ENCODE measurements around the gene SAMD5.
"Not testable (repeated sequence)": the region's sequence is repeated elsewhere in the genome, so short reads cannot be mapped to it uniquely, and the experiment has no call there.

The SAMD5 gene

DNA sequence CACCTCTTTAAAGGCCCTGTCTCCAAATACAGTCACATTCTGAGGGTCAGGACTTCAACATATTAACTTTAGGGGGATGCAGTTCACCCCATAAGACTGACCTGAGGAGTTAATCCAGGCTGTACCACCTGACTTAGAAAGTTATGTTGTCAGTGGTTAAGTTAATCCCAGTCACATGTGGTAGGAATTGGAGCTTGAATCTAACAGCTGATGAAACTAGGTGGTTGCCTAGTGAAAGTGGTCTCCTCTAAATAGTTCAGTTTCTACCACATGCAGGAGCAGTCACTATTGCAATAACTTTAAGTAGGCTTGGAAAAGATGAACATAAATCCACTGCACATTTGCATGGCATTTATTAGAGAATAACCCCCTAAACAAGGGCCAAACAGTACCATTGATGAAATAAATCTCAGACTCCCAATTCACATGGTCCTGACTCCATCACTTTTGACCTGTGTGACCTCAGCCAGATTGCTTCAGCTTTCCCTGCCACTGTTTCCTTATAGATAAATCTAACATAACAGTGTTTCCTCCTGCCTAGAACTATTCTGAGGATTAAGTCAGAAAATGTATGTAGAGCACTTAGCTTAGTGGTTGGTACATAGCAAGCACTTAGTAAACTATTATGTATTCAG, 20.1 kb downstream of the SAMD5 start:
- no peak for DNase-seq (ENCODE audit: low spot score)

DNA sequence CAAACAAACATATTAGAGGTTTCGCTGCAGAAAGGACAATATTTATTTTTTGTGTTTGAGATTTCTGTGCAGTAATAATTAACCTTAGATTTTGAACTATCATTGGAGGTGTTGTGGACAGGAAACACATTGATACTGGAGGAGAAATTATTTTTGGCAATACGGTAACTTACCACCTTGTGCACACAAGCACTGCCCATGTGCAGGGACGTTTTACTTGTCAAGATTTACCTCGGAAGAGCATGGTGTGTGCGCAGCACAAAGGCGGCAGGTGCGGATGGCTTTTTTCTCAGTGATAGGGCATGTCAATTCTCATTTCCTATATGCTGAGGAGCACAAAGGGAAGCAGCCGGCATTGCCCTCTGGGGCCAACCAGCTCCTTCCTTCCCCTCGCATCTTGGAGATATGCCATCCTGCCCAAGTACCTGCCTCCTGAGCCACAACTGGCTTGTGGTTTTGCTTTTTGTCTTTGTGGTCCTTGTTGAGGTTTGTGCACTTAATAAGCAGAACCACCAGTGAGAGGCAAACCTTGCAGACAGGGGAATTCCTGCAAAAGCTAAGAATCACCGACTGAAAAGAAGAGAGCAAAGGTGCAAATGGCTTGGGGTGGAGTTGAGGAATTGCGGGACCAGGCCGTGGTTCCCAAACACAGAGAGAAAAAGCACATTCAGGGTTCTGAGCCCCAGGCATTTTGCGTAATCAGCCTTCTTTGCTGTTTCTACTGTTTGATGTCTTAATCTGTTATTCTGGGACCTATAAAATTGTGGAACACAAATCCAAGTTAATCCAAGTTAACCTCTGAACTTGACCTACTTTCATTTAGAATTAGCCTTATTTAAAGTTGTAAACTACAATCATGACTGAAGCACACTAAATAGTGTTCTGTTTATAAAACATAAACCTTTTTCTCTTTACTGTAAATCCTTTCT, 21.9 kb downstream of the SAMD5 start:
- no peak for DNase-seq (ENCODE audit: low spot score)

DNA sequence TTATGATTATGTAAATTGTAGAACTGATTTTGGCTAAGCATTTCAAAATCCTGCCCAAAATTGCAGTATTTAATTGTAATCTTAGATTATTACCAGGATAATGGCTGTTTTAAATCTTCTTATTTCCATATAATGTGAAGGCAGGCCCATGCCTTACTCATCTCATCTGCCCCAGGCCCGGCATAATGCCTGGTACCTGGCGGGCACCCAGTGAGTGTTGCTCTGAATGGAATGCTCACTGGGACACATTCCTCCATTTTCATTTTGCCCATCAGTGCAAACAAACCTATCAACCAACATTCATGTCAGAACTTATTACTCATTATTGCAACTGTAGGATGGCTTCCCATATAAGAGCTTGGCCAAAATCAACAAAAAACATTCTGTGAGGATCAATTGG, 22.8 kb downstream of the SAMD5 start:
- DNase-seq (ENCODE audit: low spot score) = no peak

DNA sequence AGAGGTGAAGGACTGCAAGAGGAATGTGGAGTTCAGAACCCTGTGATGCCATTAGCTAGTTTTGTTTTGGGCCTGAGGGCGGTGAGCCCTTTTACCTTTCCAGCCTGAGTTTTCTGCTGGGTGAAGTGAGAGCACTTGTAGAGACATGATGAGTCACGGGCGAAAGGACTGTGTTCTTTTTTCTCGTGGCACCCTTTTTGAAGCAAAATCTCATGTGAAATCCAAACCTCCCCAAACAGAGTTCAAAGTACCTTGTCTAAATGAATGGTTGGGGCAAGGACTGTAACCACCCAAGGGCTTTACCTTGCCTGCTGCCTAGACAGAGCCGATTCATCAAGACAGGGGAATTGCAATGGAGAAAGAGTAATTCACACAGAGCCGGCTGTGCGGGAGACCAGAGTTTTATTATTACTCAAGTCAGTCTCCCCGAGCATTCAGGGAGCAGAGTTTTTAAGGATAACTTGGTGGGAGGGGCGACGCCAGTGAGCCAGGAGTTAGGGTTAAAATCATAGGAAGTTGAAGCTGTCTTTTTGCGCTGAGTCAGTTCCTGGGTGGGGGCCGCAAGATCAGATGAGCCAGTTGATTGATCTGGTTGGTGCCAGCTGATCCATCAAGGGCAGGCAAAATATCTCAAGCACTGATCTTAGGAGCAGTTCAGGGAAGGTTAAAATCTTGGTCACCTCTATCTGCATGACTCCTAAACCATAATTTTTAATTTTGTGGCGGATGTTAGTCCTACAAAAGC, 25.8 kb downstream of the SAMD5 start:
- DNase-seq (ENCODE audit: low spot score) = no peak

DNA sequence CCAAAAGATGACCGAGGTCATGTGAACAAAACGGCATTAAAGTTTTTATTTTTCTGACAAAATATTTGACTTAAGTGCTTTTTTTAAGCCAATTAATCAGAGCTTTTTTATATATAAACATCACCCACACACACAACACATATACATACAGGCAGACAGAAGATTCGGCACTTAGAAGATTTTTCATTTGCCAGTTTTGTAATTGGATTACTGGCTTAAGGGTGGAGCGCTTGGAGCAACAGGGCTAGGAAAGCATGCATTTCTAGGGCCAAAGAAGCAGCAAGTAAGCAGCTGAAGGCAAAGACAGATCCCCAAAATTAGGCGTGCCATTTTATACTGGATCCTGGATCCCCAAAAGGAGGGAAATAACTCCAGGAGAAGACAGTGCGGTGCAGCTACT, 30.3 kb downstream of the SAMD5 start:
- no peak for DNase-seq (ENCODE audit: low spot score)

DNA sequence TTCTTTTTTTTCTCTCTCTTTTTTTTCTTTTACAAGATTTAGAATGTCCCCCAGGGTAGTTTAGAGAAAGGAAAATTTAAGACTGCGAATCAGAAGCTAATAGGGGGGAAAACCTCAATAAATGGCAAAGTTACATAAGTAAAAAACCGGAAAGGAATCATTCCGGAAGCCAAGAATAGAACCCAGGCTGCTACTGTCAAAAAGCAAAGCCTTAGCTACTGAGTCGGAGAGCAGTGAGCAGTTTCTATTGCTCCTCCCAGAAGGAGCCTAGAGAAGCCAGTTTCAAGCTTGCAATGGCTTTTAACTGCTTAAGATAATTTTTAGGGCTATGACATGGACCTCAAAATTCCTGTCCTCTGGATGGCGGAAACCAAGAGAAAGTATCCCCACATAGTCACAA, 31.6 kb downstream of the SAMD5 start:
- DNase-seq (ENCODE audit: low spot score) = no peak

DNA sequence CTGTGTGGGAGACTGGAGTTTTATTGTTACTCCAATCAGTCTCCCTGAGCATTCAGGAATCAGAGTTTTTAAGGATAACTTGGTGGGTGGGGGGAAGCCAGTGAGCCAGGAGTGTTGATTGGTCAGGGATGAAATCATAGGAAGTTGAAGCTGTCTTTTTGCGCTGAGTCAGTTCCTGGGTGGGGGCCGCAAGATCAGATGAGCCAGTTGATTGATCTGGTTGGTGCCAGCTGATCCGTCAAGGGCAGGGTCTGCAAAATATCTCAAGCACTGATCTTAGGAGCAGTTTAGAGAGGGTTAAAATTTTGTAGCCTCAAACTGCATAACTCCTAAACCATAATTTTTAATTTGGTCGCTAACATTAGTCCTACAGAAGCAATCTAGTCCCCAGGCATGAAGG, 33.9 kb downstream of the SAMD5 start:
- not testable (repeated sequence) for DNase-seq (ENCODE audit: low spot score)

DNA sequence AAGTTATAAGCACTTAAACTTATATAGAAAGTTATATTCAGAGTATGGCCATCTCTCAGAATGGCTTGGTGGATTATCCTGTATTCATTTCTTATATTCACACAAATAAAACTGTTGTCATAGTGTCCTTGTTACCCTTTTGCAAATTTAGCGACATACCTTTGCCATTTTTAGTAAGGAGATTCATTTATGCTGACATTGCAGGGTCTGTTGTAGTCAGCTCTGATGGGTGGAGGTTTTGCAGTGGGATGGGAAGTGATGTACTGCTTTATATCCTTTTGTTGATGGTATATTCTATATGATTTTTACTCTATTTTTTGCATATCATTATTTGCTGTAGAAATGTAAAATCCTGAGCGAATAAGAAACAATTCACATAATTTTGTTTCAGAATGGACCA, 35.9 kb downstream of the SAMD5 start:
- DNase-seq (ENCODE audit: low spot score) = no peak

DNA sequence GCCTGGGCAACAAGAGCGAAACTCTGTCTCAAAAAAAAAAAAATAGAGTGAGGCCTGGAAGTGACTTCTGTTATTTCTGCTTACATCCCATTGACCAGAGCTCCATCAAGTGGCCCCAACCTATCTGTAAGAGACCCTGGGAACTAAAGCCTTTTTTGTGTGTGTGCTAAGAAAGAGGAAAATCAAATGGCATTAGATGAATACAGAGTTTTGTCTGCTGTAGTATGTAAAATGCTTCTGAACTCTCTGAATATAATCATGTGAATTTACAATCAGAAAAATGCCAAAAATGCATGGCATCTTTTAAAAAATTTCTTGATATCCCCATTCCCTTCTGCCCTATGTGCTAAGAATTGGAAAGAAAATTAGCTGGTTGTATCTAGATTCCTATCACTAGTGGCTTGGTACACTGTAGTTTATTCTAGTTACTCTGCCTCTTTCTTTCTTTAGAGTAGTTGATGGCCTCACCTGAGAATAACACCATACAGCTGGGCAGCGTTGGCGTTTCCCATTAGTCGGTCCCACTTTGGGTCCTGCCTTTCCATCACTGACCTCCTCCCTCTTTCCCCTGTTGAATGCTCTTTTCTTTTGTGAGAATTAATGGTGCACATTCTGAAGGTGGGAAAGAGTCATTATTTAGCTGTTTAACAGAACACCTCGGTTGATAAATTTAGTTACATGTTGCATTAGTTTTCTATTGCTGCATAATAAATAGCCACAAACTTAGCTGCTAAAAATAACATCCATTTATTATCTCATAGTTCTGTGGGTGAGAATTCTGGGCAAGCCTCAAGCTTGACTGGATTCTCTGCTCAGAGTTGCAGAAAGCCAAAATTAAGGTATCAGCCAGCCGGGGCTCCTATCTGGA, 38.2 kb downstream of the SAMD5 start:
- DNase-seq (ENCODE audit: low spot score) = no peak

DNA sequence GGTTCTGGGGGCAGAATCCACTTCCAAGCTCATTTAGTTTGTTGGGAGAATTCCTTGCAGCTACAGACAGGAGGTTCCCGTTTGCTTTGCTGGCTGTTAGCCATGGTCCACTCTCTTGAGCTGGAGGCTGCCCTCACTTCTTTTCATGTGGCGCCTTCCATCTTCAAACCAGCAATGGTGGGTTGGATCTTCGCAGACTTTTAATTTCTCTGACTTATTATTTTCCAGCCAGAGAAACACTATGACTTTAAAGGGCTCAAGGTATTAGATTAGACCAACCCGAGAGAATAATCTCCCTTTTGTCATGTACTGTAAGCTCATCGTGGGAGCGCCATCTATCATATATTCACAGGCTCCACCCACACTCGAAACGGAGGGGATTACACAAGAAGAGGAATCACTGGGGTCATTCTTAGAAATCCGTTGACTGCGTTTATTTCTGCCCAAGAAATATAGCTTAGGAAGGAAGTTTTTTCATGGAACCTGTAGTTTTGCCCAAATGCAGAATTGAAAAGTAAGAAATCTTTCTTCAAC, 38.9 kb downstream of the SAMD5 start:
- no peak for DNase-seq (ENCODE audit: low spot score)

DNA sequence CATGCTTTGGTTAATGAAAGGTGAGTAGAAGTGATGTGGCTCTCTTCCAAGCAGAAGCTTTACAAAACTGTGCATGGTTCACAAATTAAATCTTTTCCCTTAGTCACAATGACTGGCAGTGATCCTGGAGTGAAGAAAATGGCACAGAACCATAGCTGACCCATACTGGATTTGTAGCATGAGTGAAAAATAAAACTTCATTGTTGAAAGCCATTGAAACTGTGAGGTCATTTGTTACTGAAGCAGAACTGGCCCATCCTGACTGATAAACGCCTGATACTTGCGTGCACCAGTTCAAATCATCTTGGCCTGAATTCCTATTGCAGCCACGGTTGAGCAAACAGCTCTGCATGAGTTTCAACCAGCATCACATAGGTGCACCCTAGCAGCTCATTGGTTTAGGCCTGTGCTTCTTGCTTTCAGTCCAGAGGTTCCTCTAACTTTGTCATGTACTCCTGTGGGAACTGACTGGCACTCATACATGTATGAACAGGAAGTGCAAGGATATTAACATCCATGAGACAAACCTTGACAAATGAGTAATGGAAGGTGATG, 40.5 kb downstream of the SAMD5 start:
- no peak for DNase-seq (ENCODE audit: low spot score)

DNA sequence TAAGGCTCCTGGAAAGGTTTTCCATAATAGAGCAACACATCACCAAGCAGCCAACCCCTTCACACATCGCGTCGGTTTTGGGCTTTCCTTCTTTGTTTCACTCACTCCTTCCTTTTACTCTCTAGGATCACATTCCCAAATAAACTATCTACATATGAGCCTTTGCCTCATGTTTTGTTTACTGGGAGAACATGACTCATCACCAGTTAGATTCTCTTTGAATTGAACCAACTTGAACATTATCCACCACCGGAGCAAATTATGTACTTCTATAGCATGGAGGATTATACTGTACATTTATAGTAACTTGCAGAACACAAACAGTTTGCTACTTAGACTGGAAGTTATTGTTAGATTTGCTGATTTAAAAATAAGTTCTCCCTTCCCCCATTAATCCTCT, 41.0 kb downstream of the SAMD5 start:
- DNase-seq (ENCODE audit: low spot score) = no peak

DNA sequence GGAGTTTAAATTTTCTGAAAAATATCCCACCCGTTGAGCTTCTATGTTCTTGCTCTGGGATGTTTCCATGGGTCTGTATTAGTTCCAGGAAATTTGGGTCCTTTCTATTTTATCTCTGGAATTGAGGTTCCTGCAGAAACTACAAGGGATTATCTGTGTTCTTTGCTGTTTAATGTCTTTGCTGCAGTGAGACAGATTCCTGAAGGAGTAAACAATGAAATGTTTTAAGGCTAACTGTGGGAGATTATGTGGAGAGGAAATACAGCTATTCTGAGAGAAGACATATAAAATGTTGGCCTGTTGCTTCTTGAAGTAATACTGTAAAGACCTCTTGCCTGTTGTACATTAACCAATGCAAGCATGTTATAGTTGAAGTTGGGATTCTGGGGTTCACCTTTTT, 43.5 kb downstream of the SAMD5 start:
- DNase-seq (ENCODE audit: low spot score) = no peak

DNA sequence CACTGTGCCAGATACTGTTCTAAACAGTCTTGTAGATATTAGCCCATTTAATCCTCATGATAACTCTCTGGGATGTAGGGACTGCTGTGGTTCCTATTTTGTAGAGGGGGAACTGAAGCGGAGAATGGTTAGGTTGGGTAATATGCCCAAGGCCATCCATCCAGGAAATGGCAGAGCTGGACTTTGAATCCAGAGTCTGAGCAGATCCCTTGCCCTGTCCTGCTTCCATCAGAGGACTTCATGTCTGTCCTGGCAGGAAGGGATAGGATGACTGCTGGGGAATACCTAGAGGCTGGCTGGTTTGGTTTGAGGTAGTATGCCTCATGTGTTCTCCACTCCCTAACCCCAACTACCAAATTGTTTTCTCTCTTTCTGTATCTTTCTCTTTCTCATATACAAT, 44.6 kb downstream of the SAMD5 start:
- no peak for DNase-seq (ENCODE audit: low spot score)

DNA sequence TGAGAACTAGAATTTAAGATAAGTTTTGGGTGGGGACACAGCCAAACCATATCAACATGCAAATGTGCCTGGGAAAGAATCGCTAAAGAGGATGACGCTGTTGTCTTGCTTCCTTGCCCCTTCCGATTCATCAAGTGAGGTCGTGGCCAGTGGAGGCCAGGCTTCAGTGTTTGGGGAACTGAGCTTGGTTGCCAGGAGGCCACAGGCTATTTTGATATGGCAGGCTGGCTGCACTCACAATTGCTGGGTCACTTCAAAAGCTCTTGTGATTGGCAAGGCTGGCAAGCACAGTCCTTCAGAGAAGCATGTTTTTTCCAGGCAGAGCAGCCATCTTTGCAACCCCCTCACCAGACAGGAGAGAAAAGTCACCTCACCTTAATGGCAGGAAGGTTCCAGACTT, 45.8 kb downstream of the SAMD5 start:
- DNase-seq (ENCODE audit: low spot score) = no peak

DNA sequence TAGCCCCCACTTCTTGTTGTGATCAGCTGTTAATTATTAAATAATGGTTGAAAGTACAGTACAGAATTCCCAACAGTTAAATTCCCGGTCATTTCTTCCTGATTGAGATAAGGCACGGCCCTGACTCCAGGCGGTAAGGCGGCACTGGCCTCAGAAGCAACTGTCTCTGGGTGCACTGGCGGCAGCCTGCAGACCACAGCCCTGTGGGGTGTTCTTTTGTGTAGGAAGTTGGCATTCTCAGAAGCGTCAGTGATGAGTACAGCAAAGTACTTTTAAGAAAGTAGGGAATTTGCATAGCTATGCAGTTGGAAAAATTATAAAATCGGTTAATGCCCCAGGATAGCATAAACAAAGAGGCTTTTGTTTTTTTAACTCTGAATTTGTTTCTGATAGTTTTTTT, 50.5 kb downstream of the SAMD5 start:
- no peak for DNase-seq (ENCODE audit: low spot score)

DNA sequence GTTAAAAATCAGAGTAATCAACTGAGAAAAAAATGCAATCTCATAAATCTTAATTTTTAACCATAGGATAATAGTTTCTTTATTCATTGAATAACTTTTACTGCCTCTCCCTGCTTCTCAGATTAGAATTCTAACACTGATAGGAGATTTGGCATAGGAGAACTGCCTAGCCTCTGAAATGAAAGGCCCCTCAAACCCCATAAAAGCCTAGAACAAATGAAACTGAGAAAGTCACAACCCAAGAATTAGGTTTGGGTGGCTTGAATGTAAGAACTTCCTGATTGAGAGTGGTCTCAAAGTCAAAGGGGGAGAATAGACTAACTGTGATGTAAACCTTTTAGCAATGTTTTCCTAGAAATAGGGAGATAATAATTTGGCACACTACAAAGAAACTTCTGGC, 52.2 kb downstream of the SAMD5 start:
- no peak for DNase-seq (ENCODE audit: low spot score)

DNA sequence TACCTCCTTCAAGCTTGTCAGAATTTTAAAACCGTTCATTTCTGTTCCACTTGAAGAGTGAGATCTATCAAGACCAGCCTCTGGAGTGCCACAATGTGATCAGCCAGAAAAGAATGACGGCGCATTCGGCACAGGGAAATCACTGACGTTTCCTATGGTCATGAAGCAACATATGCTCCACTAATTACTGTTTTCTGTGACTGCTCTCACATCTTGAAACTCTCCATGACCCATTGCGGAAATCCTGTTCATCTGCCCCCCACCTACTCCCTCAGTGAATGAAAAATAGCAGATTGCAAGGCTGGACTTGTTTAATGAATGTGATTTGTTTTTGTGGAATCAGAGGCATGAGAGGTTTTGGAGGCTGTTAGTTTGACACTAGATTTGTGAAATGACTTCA, 53.2 kb downstream of the SAMD5 start:
- no peak for DNase-seq (ENCODE audit: low spot score)

DNA sequence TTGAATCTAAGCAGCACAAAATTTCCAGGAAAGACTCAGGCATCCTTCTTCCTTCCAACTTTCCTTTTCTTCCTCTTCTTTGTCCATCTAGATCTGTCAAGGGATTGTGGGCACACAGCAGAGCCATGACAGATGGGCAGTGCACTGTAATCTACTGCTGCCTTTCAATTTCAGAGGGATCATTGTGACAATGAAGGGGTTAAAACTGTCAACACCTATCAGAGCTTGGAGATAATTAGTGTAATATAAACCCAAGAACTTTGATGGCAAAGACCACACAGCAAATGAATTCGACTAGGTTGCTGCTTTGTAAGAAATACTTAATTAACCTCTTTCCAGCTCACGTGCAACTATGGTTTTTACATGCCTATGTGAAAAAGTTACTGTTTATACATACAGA, 55.0 kb downstream of the SAMD5 start:
- DNase-seq (ENCODE audit: low spot score) = no peak

DNA sequence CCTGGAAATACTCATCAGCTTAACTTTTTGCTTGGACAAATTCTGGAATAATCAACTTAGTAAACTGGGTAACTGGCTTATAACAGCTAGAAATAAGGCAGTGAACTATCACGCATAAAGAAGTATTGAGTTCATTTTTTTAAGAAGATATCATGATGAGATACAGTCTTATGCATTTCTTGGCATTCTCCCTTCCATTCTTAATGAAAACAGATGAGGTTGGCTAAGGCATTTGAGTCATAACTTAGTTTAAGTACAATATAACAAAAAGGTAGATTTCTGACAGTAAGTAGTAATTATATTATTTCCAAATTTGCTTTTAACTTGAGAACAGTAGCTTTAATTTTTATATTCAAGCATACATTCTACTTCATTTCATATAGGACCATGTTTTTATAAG, 56.1 kb downstream of the SAMD5 start:
- no peak for DNase-seq (ENCODE audit: low spot score)

DNA sequence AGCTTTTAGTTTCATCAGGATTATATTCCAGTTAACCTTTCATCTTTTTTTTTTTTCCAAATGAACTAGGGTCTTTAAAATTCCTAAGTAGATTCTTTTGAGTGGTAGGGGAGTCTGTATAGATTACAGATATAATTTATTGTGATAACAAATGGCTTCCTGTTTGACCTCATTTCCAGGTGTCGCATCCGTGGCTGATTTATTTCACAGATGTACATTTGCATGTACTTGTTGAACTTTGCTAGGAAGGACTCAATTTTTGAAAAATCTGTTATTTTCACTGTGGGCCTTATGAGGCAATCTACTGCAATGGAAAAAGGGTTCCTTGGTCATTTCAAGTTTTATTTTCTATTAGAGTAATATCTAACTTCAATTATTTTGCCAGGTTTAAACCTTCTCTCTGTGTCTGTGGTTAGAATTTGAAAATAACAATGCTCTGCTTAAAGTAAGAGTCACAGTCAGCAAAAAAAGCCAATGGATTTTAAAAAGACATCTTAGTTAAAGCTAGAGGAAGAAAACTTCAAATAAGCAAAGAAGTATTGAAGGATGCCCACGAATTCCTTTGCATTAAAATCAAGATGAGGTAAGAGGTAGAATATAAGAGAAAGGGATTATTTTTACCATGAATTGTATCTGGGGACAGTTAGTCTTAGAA, 57.9 kb downstream of the SAMD5 start:
- no peak for DNase-seq (ENCODE audit: low spot score)
